ENCODE results near the gene OSBPL1A.

The OSBPL1A gene

GRCh38 chr18:24231773-24232735, 165.6 kb downstream of the OSBPL1A start:
- no peak for DNase-seq (ENCODE audit: extremely low spot score)
- TF ChIP-seq PKNOX1 (IDR thresholded peaks at IDR 0.05) (no peak), L3MBTL2 (conservative IDR thresholded peaks at IDR 0.05) (no peak), ZNF384 (IDR thresholded peaks at IDR 0.05) (no peak), LEF1 (IDR thresholded peaks at IDR 0.05; ENCODE audit: borderline replicate concordance) (no peak)
- POLR2A ChIA-PET, result no interaction called here
- CTCF ChIA-PET, result no interaction called here

GRCh38 chr18:24230766-24231165, 166.9 kb downstream of the OSBPL1A start:
- ChIA-PET CTCF (no interaction called here), POLR2A (no interaction called here)
- no peak for DNase-seq (ENCODE audit: extremely low spot score)
- TF ChIP-seq L3MBTL2 (conservative IDR thresholded peaks at IDR 0.05), result no peak
- no peak for TF ChIP-seq FOXM1 (IDR thresholded peaks at IDR 0.05; ENCODE audit: borderline replicate concordance)
- TF ChIP-seq LEF1 (IDR thresholded peaks at IDR 0.05; ENCODE audit: borderline replicate concordance), result no peak
- no peak for TF ChIP-seq ZNF384 (IDR thresholded peaks at IDR 0.05)
- no peak for TF ChIP-seq SP1 (IDR thresholded peaks at IDR 0.05)
- TF ChIP-seq ELF4 (IDR thresholded peaks at IDR 0.05), result no peak
- TF ChIP-seq FOXA1 (IDR thresholded peaks at IDR 0.05), result no peak
- TF ChIP-seq PKNOX1 (IDR thresholded peaks at IDR 0.05), result no peak
- TF ChIP-seq SUZ12 (IDR thresholded peaks at IDR 0.05), result no peak
- no peak for TF ChIP-seq TARDBP (IDR thresholded peaks at IDR 0.05)
- no peak for TF ChIP-seq NFRKB (IDR thresholded peaks at IDR 0.05)
- no peak for TF ChIP-seq BHLHE40 (IDR thresholded peaks at IDR 0.05; ENCODE audit: borderline replicate concordance)
- no peak for TF ChIP-seq CTBP1 (IDR thresholded peaks at IDR 0.05; ENCODE audit: borderline replicate concordance)
- TF ChIP-seq HDGF (IDR thresholded peaks at IDR 0.05; ENCODE audit: borderline replicate concordance), result no peak
- TF ChIP-seq FOXK2 (IDR thresholded peaks at IDR 0.05), result no peak
- TF ChIP-seq ARNT (IDR thresholded peaks at IDR 0.05), result no peak

GRCh38 chr18:24228667-24229041, 169.0 kb downstream of the OSBPL1A start:
- TF ChIP-seq ELF4 (IDR thresholded peaks at IDR 0.05), result no peak
- no peak for TF ChIP-seq SP1 (IDR thresholded peaks at IDR 0.05)
- no peak for TF ChIP-seq FOXA1 (IDR thresholded peaks at IDR 0.05)
- no peak for TF ChIP-seq LEF1 (IDR thresholded peaks at IDR 0.05; ENCODE audit: borderline replicate concordance)
- TF ChIP-seq FOXK2 (IDR thresholded peaks at IDR 0.05), result no peak
- TF ChIP-seq NFRKB (IDR thresholded peaks at IDR 0.05), result no peak
- TF ChIP-seq TARDBP (IDR thresholded peaks at IDR 0.05), result no peak
- TF ChIP-seq HDGF (IDR thresholded peaks at IDR 0.05; ENCODE audit: borderline replicate concordance), result no peak
- TF ChIP-seq ZNF384 (IDR thresholded peaks at IDR 0.05), result no peak
- no peak for TF ChIP-seq CTBP1 (IDR thresholded peaks at IDR 0.05; ENCODE audit: borderline replicate concordance)
- TF ChIP-seq ARNT (IDR thresholded peaks at IDR 0.05), result no peak
- no peak for TF ChIP-seq BHLHE40 (IDR thresholded peaks at IDR 0.05; ENCODE audit: borderline replicate concordance)
- TF ChIP-seq L3MBTL2 (conservative IDR thresholded peaks at IDR 0.05), result no peak
- ChIA-PET POLR2A (no interaction called here), CTCF (interaction anchor here (1.1 to 1.4 kb wide), 2 partner anchors 12 to 52 kb away, joined by 3 to 5 read pairs; no protein-coding TSS in a partner anchor)
- no peak for DNase-seq (ENCODE audit: extremely low spot score)

GRCh38 chr18:24227977-24228666, 169.5 kb downstream of the OSBPL1A start:
- ChIA-PET CTCF (interaction anchor here (1.1 kb wide), 1 partner anchor 12 kb away, joined by 3 read pairs; no protein-coding TSS in a partner anchor), POLR2A (no interaction called here)
- TF ChIP-seq NFRKB (IDR thresholded peaks at IDR 0.05) (no peak), SUZ12 (IDR thresholded peaks at IDR 0.05) (no peak), PKNOX1 (IDR thresholded peaks at IDR 0.05) (no peak), FOXA1 (IDR thresholded peaks at IDR 0.05) (no peak), FOXK2 (IDR thresholded peaks at IDR 0.05) (no peak), TARDBP (IDR thresholded peaks at IDR 0.05) (no peak), ZNF384 (IDR thresholded peaks at IDR 0.05) (no peak), HDGF (IDR thresholded peaks at IDR 0.05; ENCODE audit: borderline replicate concordance) (no peak), FOXM1 (IDR thresholded peaks at IDR 0.05; ENCODE audit: borderline replicate concordance) (no peak), ELF4 (IDR thresholded peaks at IDR 0.05) (no peak), SP1 (IDR thresholded peaks at IDR 0.05) (no peak)
- DNase-seq (ENCODE audit: extremely low spot score), result no peak

- TF ChIP-seq PKNOX1 (IDR thresholded peaks at IDR 0.05), result no peak
- no peak for TF ChIP-seq ZNF384 (IDR thresholded peaks at IDR 0.05)
- no peak for TF ChIP-seq SUZ12 (IDR thresholded peaks at IDR 0.05)
- no peak for TF ChIP-seq ARNT (IDR thresholded peaks at IDR 0.05)
- no peak for TF ChIP-seq SP1 (IDR thresholded peaks at IDR 0.05)
- no peak for TF ChIP-seq ELF4 (IDR thresholded peaks at IDR 0.05)
- TF ChIP-seq FOXK2 (IDR thresholded peaks at IDR 0.05), result no peak
- TF ChIP-seq LEF1 (IDR thresholded peaks at IDR 0.05; ENCODE audit: borderline replicate concordance), result no peak
- TF ChIP-seq CTBP1 (IDR thresholded peaks at IDR 0.05; ENCODE audit: borderline replicate concordance), result no peak
- TF ChIP-seq FOXM1 (IDR thresholded peaks at IDR 0.05; ENCODE audit: borderline replicate concordance), result no peak
- TF ChIP-seq TARDBP (IDR thresholded peaks at IDR 0.05), result no peak
- TF ChIP-seq HDGF (IDR thresholded peaks at IDR 0.05; ENCODE audit: borderline replicate concordance), result no peak
- no peak for TF ChIP-seq L3MBTL2 (conservative IDR thresholded peaks at IDR 0.05)
- no peak for TF ChIP-seq NFRKB (IDR thresholded peaks at IDR 0.05)
- TF ChIP-seq BHLHE40 (IDR thresholded peaks at IDR 0.05; ENCODE audit: borderline replicate concordance), result no peak
- TF ChIP-seq FOXA1 (IDR thresholded peaks at IDR 0.05), result no peak
- ChIA-PET CTCF (no interaction called here), POLR2A (no interaction called here)
- no peak for DNase-seq (ENCODE audit: extremely low spot score)
These were observed 177.3 kb downstream of the OSBPL1A start for GRCh38 chr18:24220318-24220688.
